ENCODE measurements around the gene SHANK1.

DNA sequence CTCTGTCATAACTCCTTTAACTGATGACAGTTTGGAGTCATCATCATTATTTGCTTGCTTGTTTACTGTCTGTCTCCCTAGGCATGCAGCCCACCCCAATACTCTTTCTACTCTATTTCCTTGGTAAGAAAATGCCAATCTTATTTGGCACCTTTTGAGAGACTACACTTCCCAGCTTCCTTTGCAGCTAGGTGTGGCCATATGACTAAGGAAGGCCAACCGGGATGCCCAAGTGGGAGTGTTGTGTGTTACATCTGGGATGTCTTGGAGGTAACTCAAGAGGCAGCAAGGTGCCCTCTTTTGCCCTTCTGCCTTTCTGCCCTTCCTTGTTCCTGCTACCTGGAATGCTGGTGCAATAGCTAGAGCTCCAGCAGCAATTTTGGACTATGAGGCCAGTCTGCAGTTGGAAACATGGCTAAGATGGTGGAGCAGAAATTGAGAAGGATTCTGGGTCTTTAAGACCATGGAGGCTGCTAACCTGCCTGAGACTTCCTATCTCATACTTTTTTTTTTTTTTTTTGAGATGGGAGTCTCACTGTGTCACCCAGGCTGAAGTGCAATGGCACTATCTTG, 42.9 kb downstream of the SHANK1 start:
- no peak for TF ChIP-seq RAD21 (IDR thresholded peaks at IDR 0.05)
- TF ChIP-seq, protein P1, sequence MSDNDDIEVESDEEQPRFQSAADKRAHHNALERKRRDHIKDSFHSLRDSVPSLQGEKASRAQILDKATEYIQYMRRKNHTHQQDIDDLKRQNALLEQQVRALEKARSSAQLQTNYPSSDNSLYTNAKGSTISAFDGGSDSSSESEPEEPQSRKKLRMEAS (IDR thresholded peaks at IDR 0.05) = no peak
- no peak for TF ChIP-seq GABPA (IDR thresholded peaks at IDR 0.05 in 1 of 2, conservative IDR thresholded peaks at IDR 0.05 in 1 of 2)
- TF ChIP-seq, protein P2, sequence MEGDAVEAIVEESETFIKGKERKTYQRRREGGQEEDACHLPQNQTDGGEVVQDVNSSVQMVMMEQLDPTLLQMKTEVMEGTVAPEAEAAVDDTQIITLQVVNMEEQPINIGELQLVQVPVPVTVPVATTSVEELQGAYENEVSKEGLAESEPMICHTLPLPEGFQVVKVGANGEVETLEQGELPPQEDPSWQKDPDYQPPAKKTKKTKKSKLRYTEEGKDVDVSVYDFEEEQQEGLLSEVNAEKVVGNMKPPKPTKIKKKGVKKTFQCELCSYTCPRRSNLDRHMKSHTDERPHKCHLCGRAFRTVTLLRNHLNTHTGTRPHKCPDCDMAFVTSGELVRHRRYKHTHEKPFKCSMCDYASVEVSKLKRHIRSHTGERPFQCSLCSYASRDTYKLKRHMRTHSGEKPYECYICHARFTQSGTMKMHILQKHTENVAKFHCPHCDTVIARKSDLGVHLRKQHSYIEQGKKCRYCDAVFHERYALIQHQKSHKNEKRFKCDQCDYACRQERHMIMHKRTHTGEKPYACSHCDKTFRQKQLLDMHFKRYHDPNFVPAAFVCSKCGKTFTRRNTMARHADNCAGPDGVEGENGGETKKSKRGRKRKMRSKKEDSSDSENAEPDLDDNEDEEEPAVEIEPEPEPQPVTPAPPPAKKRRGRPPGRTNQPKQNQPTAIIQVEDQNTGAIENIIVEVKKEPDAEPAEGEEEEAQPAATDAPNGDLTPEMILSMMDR (IDR thresholded peaks at IDR 0.05; ENCODE audit: low read depth, low read length, missing input control) = no peak
- TF ChIP-seq, protein P3, sequence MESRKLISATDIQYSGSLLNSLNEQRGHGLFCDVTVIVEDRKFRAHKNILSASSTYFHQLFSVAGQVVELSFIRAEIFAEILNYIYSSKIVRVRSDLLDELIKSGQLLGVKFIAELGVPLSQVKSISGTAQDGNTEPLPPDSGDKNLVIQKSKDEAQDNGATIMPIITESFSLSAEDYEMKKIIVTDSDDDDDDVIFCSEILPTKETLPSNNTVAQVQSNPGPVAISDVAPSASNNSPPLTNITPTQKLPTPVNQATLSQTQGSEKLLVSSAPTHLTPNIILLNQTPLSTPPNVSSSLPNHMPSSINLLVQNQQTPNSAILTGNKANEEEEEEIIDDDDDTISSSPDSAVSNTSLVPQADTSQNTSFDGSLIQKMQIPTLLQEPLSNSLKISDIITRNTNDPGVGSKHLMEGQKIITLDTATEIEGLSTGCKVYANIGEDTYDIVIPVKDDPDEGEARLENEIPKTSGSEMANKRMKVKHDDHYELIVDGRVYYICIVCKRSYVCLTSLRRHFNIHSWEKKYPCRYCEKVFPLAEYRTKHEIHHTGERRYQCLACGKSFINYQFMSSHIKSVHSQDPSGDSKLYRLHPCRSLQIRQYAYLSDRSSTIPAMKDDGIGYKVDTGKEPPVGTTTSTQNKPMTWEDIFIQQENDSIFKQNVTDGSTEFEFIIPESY (IDR thresholded peaks at IDR 0.05) = no peak
- TF ChIP-seq RXRA (IDR thresholded peaks at IDR 0.05) = no peak

All from liver (tissue), 3 donors.